HG02885 (cell line): Measurements from ENCODE around the gene ARHGAP6.

Source experiments
- ATAC-seq: cut with Tn5 transposase; IDR thresholded peaks from one replicate; pipeline ENCODE4 v1.9.1; 2021; ENCODE audit warnings: mild to moderate bottlenecking; ENCODE audit not compliant: unreplicated experiment, poor library complexity

ARHGAP6 gene

DNA sequence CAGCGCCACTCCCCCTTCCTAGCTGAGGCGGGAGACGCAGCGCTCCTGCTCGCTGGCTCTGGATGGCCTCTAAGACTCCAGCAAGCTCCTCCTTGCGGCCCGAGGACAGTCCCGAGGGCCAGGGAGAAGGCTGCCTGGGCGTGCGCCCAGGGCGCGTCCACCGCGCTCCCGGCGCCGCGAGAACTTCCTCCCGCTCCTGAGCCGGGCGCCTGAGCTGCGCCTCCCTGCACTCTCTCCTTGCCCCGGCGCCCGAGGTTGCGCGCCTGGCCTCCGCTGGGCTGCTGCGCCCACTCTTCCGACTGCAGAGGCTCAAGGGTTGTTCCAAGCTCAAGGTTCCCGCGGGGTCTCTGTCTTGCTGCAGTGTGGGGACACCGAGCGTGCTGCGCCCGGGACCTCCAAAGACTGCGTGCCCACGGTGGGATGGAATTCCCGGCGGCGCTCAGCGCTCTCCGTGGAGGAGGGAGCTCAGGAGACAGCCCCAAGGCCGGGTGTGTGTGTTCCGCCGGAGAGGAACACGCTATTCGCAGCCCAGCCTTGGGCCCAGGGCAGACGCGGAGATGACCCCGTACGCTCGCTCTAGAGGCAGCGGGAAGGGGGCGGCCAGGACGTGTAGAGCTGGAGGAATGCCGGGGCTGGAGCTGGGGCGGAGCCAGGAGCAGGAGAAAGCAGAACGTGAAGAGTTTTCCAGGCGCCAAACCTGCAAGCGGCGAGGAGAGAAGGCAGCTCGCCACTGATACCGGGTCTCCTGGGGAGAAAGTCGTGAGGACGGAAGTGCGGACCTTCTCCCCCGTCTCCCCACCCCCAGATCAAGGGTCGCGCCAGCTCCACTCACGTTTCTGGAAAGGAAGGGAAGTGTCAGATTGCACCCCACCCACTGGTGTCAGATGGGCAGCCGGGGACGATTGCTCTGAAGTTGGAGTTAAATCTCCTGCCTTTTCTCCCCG lies at the start of gene ARHGAP6:
Gene ARHGAP6 (minus strand): TSS at position 753 of the 944 bp plus-strand sequence. CDS start 1,092 bp downstream, outside the sequence.
- ATAC-seq: no peak

GRCh38 chrX:11704725-11705495 lies 39.2 kb upstream of the ARHGAP6 start:
- ATAC-seq: no peak

- no peak for ATAC-seq
These were observed 38.1 kb upstream of the ARHGAP6 start for GRCh38 chrX:11703855-11704254.

GRCh38 chrX:11702965-11703631 lies 37.4 kb upstream of the ARHGAP6 start:
- ATAC-seq: no peak

- no peak for ATAC-seq
These were observed 36.7 kb upstream of the ARHGAP6 start for GRCh38 chrX:11702420-11702819.

- ATAC-seq: no peak
These were observed 33.0 kb upstream of the ARHGAP6 start for GRCh38 chrX:11698702-11699101.

DNA sequence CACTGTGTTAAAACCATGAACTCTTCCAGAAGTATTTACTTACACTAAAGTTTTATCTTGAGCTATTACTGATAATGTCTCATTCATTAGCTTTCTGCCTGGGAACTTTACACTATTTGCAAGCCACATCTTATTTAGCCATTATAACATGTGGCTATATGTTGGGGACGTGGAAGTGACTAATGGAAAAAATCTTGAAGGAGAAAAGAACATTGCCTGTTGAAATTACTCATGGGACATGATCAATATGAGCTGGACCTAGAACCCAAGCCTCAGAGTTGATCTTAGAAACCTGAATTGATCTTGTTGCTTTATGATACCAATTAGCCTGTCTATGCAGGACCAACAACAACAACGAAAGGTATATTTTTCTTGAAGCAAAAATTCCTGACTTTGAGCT lies 22.5 kb upstream of the ARHGAP6 start:
- no peak for ATAC-seq

DNA sequence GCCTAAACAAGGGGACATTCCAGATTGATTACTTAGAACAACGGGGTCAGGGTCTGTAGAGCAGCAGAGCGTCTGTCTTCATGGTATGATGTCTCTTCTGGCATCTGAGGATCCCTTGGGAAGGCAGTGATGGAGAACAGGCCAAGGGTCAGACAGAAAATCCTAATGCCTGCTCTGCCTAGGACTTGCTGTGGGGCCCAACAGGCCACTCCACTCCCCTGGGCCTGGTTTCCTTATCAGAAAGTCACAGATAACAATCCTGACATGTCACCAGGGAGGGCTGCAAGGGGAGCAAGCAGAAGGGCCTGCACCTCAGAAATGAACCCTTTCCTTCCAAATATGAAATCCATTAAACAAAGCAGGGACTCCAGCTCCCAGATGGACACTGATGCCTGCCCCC lies 21.4 kb upstream of the ARHGAP6 start:
- ATAC-seq: no peak

- ATAC-seq: no peak
These were observed 17.3 kb upstream of the ARHGAP6 start for GRCh38 chrX:11683057-11683456.

GRCh38 chrX:11678158-11678557 lies 12.4 kb upstream of the ARHGAP6 start:
- ATAC-seq: no peak

DNA sequence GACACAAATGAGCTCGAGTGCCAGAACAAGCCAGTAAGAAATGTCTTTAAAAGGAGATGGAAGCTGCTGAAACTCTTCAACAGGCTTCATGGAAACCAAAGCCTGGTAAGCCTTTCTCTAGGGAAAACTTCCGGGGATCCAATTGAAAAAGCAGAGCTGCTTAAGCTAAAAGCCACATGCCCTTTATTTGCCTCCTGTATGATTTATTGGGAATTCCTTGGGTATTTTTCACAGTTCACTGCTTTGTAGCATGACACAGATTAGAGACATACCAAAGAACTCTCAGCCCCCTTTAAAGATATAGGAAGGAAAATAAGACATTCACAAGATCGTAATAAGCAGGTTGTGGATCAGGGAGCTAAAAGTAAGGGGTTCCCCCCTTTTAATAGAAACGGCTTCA lies 6.5 kb upstream of the ARHGAP6 start:
- ATAC-seq: no peak

GRCh38 chrX:11670316-11670715 lies 4.6 kb upstream of the ARHGAP6 start:
- no peak for ATAC-seq

DNA sequence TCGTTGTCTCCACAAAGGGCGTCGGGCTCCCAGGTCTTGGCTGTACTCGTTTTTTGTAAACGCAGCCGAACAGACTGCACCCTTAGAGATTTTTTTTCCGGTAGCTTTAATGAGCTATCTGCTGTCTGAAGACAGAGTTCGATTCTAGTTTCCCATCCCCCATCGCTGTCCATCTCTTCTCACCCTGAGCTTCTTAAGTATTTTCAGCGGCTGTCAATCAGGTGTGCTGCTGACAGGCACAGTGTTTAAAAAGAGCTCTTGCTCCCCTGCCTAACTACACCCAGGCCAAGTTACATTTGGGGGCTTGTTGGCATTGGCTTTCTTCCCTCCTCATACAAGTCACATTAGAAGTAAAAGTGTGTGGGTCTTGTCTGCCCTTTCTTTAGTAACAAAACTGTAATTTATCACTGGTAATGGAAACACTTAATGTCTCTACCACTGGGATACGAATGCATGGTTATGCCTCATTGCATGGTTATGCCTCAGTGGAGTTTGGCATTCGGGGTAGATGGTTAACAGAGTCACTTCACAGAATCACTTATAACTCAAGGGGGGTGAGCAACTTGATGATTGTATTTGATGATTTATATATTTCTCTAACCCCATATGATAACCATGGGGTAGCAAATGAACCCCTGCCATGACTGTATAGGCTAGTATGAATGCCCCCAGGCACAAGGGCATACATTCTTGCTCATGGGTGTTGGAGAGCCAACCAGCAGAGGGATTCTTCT lies 1.4 kb upstream of the ARHGAP6 start:
- no peak for ATAC-seq

DNA sequence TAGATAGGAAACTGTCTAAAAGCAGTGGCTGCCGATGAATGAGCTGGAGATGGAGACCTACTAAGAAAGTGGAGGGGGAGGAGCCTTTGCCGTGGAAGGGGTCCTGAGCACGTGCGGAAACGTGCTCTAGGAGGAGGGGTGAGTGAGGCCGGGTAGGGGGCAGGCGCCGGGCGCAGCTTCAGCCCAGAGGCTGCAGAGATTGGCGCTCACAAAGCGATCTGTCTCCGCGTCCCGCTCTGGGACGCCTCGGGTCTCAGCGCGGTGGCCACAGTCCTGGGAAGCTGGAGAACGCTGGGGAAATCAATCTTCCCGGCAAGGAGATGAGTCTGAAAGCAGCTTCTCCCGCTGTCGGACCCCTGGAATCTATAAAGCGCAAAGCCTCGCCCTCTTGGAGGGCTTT lies 444 bp upstream of the ARHGAP6 start:
- no peak for ATAC-seq

DNA sequence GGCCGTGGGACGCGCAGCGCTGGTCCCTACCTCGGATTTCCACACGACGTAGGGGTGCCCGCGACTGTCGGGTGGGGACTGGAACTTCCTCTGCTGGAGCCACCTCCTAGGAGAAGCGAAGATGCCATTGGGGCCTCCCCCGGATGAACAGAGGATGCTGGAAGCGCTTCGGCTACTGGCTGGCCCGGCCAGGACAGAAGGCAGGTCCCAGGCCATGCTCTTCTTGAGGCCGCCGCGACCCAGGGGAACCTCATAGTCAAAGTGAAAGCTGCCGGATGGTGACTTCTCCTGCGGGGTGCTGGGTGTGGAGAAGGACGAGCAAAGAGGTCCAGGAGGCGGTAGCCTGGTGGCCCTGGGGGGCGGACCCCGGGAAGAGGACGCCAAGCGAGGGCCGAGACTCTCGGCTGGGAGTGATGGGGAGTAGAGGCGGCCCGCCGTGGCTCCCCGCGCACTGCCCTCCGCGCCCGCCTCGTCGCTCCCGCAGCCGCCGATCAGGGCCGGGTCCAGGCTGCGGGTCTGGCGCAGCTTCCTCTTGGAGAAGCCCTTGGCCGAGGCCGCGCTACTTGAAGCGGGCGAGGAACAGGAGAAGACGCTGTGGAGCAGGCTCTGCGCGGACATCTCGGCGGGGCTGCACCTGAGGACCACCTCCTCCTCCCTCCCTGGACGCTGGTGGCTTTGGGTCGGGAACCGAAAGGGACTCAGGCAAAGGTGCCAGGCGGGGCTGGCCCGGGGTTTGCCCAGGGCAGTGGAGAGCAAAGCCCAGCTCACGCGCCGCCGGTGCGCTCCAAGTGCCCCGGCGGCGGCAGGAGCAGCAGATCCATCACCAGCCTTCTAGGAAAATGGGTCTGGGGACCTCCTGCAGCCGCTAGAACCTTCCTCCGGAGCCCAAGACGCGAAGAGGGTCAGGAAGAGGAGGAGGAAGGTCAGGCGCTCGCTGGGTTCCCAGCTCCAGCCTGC lies 1.2 kb downstream of the ARHGAP6 start:
- no peak for ATAC-seq

DNA sequence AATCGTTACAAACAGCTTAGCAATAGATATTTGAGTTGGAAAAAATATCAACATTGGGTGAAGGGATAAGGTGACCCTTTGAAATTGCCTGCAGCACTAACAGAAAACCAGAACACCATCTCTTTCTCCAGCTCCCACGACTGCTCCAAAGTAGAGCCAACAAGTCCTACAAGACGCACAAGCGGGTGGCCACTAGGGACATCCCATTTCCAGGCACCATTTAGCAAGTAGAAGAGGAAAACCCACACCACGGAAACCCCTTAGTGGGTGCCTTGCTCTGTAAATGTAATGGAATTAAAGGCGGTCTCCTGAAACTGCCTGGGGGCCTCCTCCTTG lies 1.9 kb downstream of the ARHGAP6 start:
- ATAC-seq: no peak

DNA sequence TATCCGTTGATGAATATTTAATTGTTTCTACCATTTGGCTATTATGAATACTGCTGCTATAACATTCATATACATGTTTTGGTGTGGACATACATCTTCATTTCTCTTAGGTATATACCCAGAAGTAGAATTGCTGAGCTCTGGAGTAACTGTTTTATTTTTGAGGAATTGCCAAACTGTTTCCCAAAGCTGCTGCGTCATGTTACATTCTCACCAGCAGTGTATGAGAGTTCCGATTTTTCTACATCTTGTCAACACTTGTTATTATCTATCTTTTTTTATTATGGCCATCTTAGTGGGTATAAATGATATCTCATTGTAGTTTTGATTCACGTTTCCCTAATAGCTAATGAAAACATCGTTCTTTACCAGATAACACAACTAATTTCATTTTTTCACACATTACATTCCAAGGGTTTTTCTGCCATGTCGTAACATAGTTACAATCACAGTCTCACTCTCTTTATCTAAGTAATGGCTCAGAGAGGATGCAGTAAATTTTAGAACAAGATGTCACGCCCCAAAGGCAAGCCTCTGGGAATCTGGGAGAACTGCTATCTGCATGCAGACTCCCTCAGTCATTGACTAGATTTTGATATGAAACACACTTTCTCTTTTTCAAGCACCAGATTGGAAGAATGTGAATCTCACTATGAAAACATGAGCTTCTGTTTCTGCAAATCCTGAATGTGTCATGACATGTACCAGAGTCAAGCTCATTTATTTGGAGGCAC lies 10.3 kb downstream of the ARHGAP6 start:
- no peak for ATAC-seq

DNA sequence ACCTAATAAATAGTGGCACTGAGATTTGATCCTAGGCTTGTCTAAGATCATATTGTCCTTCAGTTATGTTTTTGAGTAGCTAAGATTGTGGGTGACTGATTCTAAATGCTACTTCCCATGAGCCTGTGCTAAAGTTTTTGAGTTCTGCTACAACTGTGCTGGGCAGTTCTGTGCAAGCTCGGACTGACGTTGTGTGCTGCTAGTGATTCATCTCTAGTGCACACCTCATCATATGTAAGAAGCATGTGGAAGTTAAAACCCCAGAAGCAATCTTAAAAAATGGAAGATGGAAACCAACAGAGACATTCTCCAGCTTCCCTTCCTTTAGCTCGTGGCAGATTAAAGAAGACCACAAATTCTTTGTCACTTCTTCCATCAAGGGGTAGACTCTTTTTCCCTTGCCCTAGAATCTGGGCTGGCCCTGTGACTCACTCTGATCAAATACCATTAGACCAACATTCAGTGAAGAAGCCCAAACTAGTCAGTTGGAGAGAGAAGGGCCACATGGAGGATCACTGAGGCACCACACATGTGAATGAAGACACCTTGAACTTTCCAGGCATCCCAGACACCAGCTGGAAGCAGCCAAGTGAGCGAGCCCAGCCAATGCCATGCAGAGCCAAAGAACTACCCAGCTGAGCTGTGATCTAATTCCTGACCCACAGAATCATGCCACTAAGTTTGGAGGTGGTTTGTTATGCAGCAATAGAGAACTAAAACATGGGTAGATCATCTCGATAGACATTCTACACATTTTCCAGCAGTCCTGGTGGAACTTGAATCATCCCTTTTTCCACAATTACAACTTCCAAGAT lies 16.8 kb downstream of the ARHGAP6 start:
- no peak for ATAC-seq
